ENCODE results near the gene CFAP100.

CFAP100 gene

DNA sequence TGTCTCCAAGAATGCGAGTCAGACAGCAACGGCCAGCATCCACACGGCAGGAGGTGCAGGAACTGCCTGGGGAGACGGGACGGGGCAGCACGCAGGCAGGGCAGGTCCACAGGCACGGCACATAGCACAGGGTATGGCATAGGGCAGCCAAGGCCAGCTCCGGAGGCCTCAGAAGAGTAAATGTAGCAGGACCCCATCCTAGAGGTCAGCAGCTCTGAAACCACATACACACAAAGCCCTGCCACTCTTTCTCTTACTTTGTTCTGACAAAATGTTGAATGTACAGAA lies 54.1 kb downstream of the CFAP100 start:
- DNase-seq (ENCODE audit: low read depth), result no peak
- TF ChIP-seq, protein P1, sequence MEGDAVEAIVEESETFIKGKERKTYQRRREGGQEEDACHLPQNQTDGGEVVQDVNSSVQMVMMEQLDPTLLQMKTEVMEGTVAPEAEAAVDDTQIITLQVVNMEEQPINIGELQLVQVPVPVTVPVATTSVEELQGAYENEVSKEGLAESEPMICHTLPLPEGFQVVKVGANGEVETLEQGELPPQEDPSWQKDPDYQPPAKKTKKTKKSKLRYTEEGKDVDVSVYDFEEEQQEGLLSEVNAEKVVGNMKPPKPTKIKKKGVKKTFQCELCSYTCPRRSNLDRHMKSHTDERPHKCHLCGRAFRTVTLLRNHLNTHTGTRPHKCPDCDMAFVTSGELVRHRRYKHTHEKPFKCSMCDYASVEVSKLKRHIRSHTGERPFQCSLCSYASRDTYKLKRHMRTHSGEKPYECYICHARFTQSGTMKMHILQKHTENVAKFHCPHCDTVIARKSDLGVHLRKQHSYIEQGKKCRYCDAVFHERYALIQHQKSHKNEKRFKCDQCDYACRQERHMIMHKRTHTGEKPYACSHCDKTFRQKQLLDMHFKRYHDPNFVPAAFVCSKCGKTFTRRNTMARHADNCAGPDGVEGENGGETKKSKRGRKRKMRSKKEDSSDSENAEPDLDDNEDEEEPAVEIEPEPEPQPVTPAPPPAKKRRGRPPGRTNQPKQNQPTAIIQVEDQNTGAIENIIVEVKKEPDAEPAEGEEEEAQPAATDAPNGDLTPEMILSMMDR (conservative IDR thresholded peaks at IDR 0.05; ENCODE audit: low read length), result no peak
- H3K4me3 ChIP-seq (ENCODE audit: low read length), result no peak overlapping the region

DNA sequence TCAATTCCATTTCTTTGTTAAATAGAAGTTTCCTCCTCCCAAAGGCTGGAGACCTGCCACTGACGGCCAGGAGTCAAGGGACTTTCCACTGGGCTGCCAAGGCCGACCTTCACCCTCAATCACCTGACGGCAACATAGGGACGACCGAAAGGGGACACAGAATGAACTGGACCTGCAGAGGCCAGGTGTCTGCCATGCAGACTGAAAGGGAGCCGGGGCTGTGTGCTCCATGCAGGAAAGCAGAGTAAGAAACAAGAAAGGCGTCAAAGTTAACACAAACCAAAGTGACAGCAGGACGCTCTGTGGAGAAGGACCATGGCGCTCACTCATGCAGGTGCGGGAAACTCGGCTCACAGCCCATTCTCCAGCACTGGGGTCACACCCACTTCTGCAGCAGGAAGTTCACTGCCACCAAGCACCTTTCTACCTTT lies 54.9 kb downstream of the CFAP100 start:
- TF ChIP-seq, protein P1 (conservative IDR thresholded peaks at IDR 0.05; ENCODE audit: low read length), result no peak
- no peak for DNase-seq (ENCODE audit: low read depth)

DNA sequence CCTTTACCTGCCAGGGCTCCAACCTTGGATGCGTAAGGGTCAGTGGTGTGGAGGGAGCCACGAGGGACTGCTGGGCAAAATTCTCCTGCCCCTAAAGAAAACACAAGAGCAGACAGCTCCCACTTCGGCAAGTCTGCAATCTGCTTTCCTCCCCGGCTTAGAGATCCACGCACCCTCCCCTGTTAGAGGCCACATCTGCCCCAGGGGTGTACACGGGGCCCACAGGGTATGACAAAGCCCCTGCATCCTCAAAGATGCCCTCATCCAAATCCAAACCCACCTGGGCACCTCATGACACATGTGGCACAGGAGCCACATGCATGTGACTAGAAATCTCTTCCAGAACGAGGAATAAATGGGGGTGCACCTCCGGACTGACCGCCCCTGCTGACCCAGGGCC lies 55.5 kb downstream of the CFAP100 start:
- DNase-seq (ENCODE audit: low read depth), result no peak
- TF ChIP-seq, protein P1 (conservative IDR thresholded peaks at IDR 0.05; ENCODE audit: low read length), result no peak
- no peak overlapping the region for H3K4me3 ChIP-seq (ENCODE audit: low read length)

More for the DNA sequence above, 54.9 kb downstream of the CFAP100 start:
- no peak overlapping the region for H3K4me3 ChIP-seq (ENCODE audit: low read length)

DNA sequence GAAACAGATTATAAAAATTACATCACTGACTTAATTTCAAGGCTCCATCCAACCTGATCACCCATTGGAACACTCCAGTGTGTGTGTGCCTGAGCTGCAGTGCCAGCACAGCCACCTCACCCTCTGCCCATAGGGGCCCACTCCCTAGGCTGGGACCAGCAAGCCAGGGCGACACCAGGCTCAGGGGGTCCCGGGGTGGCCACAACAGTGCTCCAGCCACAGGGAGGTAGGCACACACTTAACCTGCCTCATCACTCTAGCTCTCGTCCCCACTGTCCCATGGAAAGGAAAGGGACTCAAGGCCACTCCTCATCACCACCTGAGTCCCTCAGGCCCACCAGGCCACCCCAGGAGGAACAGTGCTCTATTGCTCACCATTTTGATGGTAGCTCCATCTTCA lies 56.0 kb downstream of the CFAP100 start:
- H3K4me3 ChIP-seq (ENCODE audit: low read length), result no peak overlapping the region
- TF ChIP-seq, protein P1 (conservative IDR thresholded peaks at IDR 0.05; ENCODE audit: low read length), result no peak
- DNase-seq (ENCODE audit: low read depth), result no peak

DNA sequence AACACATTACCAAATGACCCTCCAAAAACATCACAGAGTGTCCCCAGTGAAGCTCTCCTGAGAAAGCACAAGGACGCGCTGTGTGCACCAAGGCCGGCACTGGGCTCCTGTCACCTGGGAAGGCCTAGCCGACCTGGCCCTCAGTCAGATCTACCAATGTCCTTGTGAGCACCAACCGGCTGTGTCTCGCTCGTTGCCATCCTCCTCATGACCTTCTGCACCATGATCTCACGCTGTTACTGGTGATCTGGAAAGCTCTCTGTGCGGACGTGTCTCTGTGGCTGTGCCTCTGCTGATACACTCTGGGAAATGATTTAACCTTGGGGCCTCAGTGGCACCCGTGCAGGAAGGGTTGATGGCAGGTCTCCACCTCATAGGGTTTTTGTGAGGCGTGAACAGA lies 56.8 kb downstream of the CFAP100 start:
- no peak for DNase-seq (ENCODE audit: low read depth)
- TF ChIP-seq, protein P1 (conservative IDR thresholded peaks at IDR 0.05; ENCODE audit: low read length), result no peak
- no peak overlapping the region for H3K4me3 ChIP-seq (ENCODE audit: low read length)

DNA sequence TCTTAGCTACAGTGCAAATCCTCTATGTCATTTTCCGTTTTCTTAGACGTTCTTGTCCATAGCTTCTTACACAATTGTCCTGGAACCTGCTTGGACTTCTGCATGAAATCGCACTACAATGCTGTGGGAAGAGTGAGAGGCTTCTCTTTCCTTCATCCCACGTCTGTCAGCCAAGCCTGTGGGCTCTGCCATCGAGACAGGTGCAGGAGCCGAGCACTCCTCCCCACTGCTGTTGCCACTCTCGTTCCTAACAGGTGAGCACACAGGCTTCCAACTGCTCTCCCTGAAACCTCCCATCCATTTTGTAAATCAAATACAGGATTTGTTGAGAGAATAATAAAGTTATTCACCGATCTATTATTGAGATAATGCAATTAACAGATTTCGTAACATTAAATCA lies 57.5 kb downstream of the CFAP100 start:
- TF ChIP-seq, protein P1 (conservative IDR thresholded peaks at IDR 0.05; ENCODE audit: low read length), result no peak
- no peak for DNase-seq (ENCODE audit: low read depth)
- no peak overlapping the region for H3K4me3 ChIP-seq (ENCODE audit: low read length)

DNA sequence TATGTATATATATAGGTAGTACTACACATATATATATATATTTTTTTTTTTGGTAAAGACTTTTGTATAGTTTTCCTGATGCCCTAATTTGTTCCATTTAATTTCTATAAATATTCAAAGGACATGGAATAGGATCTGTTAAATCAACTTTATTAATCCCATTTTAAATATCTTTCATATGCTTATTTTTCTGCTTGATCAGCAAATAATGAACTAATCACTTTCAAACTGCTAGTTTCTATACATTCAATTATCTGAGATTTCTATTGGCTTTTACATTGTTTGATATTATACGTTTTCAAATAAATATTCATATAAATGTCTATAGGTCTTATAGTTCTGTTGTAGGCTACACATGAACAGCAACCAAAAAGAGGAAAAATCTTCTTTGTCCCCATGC lies 59.3 kb downstream of the CFAP100 start:
- TF ChIP-seq, protein P1 (conservative IDR thresholded peaks at IDR 0.05; ENCODE audit: low read length), result no peak
- no peak for DNase-seq (ENCODE audit: low read depth)
- H3K4me3 ChIP-seq (ENCODE audit: low read length), result no peak overlapping the region
